HEK293 (cell line): ENCODE results near the gene B3GNT9.

Source experiments
- CTCF ChIA-PET: fragments of 350-600 bp; formaldehyde crosslinking; extraction: SDS; loops from one replicate; lab custom pipeline; 2021; ENCODE audit warnings: antibody characterized with exemption; lab: Yijun Ruan, JAX
- POLR2A ChIA-PET: fragments of 300-600 bp; formaldehyde crosslinking; extraction: SDS; loops from one replicate; lab custom pipeline; 2020; ENCODE audit warnings: antibody characterized with exemption, inconsistent platforms; lab: Yijun Ruan, JAX
- H3K27ac ChIP-seq: fragments of 200-500 bp; sonication (Bioruptor generic); 2 replicates; pipeline ENCODE4 v1.5.1; 2014; ENCODE audit warnings: low read depth, low read length, control low read depth, inconsistent platforms; ENCODE audit errors: extremely low read depth
- H3K36me3 ChIP-seq, 2 experiments: fragments of 200-500 bp in 1 of 2; sonication (Bioruptor generic) in 1 of 2; 1 replicate in 1 of 2; 2 replicates in 1 of 2; pipeline ENCODE4 v1.5.1; 2014 to 2017; ENCODE audit warnings: inconsistent platforms in 2 of 2, low read length in 2 of 2; ENCODE audit not compliant: control insufficient read depth in 2 of 2, insufficient read depth in 1 of 2
- H3K4me1 ChIP-seq: fragments of 200-500 bp; sonication (Bioruptor generic); 2 replicates; pipeline ENCODE4 v1.5.1; 2014; ENCODE audit warnings: mild to moderate bottlenecking, low read length, inconsistent platforms; ENCODE audit not compliant: control insufficient read depth, insufficient read depth
- H3K4me3 ChIP-seq: 2 replicates; pipeline ENCODE4 v1.5.1; 2011; ENCODE audit warnings: low read depth, mild to moderate bottlenecking, control low read depth, low read length, moderate library complexity
- H3K9me3 ChIP-seq: fragments of 200-500 bp; sonication (Bioruptor generic); 2 replicates; pipeline ENCODE4 v1.5.1; 2014; ENCODE audit warnings: low read depth, low read length, inconsistent platforms; ENCODE audit not compliant: control insufficient read depth, insufficient read depth
- HOXD13 ChIP-seq: sonication (generic); formaldehyde crosslinking; IDR thresholded peaks from 2 replicates; pipeline ENCODE4 v1.8.0; 2022; ENCODE audit warnings: missing genetic modification reagents, borderline replicate concordance
- ZBTB20 ChIP-seq: fragments of 450-650 bp; formaldehyde crosslinking; IDR thresholded peaks from 2 replicates; pipeline ENCODE4 v1.5.1; 2016; ENCODE audit warnings: missing biosample characterization, missing genetic modification characterization
- ZBTB48 ChIP-seq: fragments of 450-650 bp; formaldehyde crosslinking; IDR thresholded peaks from 2 replicates; pipeline ENCODE4 v1.5.1; 2016; ENCODE audit warnings: missing biosample characterization, missing genetic modification characterization
- ZNF175 ChIP-seq: fragments of 450-650 bp; formaldehyde crosslinking; IDR thresholded peaks from 2 replicates; pipeline ENCODE4 v1.5.1; 2016; ENCODE audit warnings: missing biosample characterization, missing genetic modification characterization
- ZNF341 ChIP-seq: fragments of 450-650 bp; formaldehyde crosslinking; IDR thresholded peaks from 2 replicates; pipeline ENCODE4; 2016; ENCODE audit warnings: low read depth, missing biosample characterization, missing genetic modification characterization
- ZNF404 ChIP-seq: fragments of 450-650 bp; formaldehyde crosslinking; IDR thresholded peaks from 2 replicates; pipeline ENCODE4 v1.5.1; 2017; ENCODE audit warnings: missing biosample characterization, missing genetic modification characterization
- ZNF560 ChIP-seq: fragments of 450-650 bp; formaldehyde crosslinking; IDR thresholded peaks from 2 replicates; pipeline ENCODE4 v1.5.1; 2017; ENCODE audit warnings: missing biosample characterization, missing genetic modification characterization, borderline replicate concordance
- ZNF561 ChIP-seq: fragments of 450-650 bp; IDR thresholded peaks from 2 replicates; pipeline ENCODE4 v1.5.1; 2018; ENCODE audit warnings: missing biosample characterization, missing genetic modification characterization, borderline replicate concordance
- ZNF610 ChIP-seq: fragments of 450-650 bp; formaldehyde crosslinking; IDR thresholded peaks from 2 replicates; pipeline ENCODE4 v1.5.1; 2016; ENCODE audit warnings: missing biosample characterization, missing genetic modification characterization, borderline replicate concordance
- ZSCAN16 ChIP-seq: fragments of 450-650 bp; formaldehyde crosslinking; IDR thresholded peaks from 2 replicates; pipeline ENCODE4 v1.5.1; 2016; ENCODE audit warnings: missing biosample characterization, missing genetic modification characterization
- ZSCAN23 ChIP-seq: fragments of 450-650 bp; formaldehyde crosslinking; IDR thresholded peaks from 2 replicates; pipeline ENCODE4 v1.5.1; 2016; ENCODE audit warnings: missing biosample characterization, missing genetic modification characterization
- TF ChIP-seq, protein P1 (sequence below): fragments of 450-650 bp; formaldehyde crosslinking; IDR thresholded peaks from 2 replicates; pipeline ENCODE4 v1.5.1; 2016; ENCODE audit warnings: missing biosample characterization, missing genetic modification characterization
- TF ChIP-seq, protein P2 (sequence below): fragments of 450-650 bp; formaldehyde crosslinking; optimal IDR thresholded peaks from 2 replicates; pipeline ENCODE3; 2016; ENCODE audit warnings: missing biosample characterization, mild to moderate bottlenecking, missing genetic modification characterization
- TF ChIP-seq, protein P3 (sequence below): fragments of 450-650 bp; formaldehyde crosslinking; IDR thresholded peaks from 2 replicates; pipeline ENCODE4 v1.5.1; 2016; ENCODE audit warnings: missing biosample characterization, missing genetic modification characterization
- TF ChIP-seq, protein P4 (sequence below): fragments of 450-650 bp; formaldehyde crosslinking; IDR thresholded peaks from 2 replicates; pipeline ENCODE4 v1.5.0; 2017; ENCODE audit warnings: missing biosample characterization, missing genetic modification characterization, borderline replicate concordance
- TF ChIP-seq, protein P5 (sequence below): fragments of 450-650 bp; formaldehyde crosslinking; IDR thresholded peaks from 2 replicates; pipeline ENCODE4 v1.5.1; 2016; ENCODE audit warnings: missing biosample characterization, missing genetic modification characterization
- TF ChIP-seq, protein P6 (sequence below): fragments of 450-650 bp; IDR thresholded peaks from 2 replicates; pipeline ENCODE4 v1.5.1; 2018; ENCODE audit warnings: missing biosample characterization, missing genetic modification characterization

Gene B3GNT9

DNA sequence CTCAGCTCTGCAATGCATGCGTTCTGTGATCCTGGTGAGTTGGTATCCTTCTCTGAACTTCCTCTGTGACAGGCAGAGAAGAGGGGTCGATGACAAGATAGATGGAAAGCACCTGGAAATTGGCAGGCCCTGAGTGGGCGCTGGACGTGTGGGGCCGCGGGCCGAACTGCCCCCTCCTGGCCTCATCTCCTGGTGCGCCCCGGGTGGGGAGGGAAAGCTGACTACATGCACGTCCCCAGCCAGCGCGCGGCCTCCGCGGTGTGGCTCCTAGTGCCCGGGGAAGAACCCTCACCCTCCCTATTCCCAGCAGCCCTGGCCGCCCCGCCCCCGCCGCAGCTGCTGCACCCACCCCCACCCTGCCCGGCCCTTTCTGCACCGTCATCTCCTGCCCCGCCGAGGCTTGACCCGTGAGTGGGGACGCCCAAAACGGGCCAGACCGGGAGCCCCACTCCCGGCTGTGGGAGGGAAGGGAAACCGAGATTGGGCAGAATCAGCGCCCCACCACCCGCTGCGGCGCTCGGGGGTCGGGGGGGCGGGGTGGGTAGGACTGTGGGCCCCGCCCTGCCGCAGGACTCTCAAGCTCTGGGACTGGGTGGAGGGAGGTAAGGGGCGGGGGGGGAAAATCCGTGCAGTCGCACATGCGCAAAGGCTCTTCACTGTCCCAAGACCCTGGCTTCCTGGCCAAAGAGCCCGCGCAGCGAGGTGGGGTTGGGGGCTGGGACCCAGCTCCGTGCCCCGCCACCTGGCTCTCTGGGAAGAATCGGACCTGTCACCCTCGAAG, 19.6 kb upstream of the B3GNT9 start, which contains the start of gene NOL3 (continued):
- TF ChIP-seq, protein P1, sequence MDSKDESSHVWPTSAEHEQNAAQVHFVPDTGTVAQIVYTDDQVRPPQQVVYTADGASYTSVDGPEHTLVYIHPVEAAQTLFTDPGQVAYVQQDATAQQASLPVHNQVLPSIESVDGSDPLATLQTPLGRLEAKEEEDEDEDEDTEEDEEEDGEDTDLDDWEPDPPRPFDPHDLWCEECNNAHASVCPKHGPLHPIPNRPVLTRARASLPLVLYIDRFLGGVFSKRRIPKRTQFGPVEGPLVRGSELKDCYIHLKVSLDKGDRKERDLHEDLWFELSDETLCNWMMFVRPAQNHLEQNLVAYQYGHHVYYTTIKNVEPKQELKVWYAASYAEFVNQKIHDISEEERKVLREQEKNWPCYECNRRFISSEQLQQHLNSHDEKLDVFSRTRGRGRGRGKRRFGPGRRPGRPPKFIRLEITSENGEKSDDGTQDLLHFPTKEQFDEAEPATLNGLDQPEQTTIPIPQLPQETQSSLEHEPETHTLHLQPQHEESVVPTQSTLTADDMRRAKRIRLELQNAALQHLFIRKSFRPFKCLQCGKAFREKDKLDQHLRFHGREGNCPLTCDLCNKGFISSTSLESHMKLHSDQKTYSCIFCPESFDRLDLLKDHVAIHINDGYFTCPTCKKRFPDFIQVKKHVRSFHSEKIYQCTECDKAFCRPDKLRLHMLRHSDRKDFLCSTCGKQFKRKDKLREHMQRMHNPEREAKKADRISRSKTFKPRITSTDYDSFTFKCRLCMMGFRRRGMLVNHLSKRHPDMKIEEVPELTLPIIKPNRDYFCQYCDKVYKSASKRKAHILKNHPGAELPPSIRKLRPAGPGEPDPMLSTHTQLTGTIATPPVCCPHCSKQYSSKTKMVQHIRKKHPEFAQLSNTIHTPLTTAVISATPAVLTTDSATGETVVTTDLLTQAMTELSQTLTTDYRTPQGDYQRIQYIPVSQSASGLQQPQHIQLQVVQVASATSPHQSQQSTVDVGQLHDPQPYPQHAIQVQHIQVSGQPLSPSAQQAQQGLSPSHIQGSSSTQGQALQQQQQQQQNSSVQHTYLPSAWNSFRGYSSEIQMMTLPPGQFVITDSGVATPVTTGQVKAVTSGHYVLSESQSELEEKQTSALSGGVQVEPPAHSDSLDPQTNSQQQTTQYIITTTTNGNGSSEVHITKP: peak; percentile 98
- TF ChIP-seq, protein P2, sequence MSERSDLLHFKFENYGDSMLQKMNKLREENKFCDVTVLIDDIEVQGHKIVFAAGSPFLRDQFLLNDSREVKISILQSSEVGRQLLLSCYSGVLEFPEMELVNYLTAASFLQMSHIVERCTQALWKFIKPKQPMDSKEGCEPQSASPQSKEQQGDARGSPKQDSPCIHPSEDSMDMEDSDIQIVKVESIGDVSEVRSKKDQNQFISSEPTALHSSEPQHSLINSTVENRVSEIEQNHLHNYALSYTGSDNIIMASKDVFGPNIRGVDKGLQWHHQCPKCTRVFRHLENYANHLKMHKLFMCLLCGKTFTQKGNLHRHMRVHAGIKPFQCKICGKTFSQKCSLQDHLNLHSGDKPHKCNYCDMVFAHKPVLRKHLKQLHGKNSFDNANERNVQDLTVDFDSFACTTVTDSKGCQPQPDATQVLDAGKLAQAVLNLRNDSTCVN: peak; percentile 53
- TF ChIP-seq ZNF404 (tag by site-specific recombination): no peak
- TF ChIP-seq ZNF560 (tag by site-specific recombination): no peak
- TF ChIP-seq ZNF561 (tag by site-specific recombination): no peak
- TF ChIP-seq ZBTB20 (tag by site-specific recombination): peak; percentile 72; the same call in 1 of the 2 replicates
- no peak for TF ChIP-seq ZNF610 (tag by site-specific recombination)
- TF ChIP-seq, protein P3, sequence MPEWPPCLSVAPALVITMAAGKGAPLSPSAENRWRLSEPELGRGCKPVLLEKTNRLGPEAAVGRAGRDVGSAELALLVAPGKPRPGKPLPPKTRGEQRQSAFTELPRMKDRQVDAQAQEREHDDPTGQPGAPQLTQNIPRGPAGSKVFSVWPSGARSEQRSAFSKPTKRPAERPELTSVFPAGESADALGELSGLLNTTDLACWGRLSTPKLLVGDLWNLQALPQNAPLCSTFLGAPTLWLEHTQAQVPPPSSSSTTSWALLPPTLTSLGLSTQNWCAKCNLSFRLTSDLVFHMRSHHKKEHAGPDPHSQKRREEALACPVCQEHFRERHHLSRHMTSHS (tag by site-specific recombination): no peak
- no peak for TF ChIP-seq HOXD13 (CRISPR knock-in tag)
- TF ChIP-seq, protein P4, sequence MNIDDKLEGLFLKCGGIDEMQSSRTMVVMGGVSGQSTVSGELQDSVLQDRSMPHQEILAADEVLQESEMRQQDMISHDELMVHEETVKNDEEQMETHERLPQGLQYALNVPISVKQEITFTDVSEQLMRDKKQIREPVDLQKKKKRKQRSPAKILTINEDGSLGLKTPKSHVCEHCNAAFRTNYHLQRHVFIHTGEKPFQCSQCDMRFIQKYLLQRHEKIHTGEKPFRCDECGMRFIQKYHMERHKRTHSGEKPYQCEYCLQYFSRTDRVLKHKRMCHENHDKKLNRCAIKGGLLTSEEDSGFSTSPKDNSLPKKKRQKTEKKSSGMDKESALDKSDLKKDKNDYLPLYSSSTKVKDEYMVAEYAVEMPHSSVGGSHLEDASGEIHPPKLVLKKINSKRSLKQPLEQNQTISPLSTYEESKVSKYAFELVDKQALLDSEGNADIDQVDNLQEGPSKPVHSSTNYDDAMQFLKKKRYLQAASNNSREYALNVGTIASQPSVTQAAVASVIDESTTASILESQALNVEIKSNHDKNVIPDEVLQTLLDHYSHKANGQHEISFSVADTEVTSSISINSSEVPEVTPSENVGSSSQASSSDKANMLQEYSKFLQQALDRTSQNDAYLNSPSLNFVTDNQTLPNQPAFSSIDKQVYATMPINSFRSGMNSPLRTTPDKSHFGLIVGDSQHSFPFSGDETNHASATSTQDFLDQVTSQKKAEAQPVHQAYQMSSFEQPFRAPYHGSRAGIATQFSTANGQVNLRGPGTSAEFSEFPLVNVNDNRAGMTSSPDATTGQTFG (tag by site-specific recombination): no peak
- TF ChIP-seq, all 188 proteins: peak for 17

DNA sequence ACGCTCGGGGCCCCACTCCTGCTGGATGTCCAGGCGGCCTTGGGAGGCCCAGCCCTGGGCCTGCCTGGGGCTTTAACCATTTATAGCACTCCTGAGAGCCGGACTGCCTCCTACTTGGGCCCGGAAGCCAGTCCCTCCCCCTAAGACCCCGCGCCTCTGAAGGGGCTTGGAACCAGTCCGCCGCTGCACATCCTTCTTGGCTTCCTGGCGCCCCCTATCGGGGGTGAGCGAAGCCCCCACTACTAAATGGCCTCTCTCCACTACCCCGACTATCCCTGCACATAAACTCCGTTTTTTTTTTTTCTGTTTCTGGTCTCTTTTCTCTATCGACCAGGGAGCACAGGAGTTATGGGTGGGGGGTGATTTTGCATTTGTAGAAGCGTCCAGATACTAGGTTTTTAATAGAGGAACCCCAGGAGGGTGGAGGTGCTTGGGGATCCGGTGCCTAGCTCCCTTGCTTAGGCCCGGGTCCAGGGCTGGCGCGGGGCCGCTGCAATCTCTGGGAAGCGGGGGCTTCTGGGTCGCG, 18.9 kb upstream of the B3GNT9 start:
- H3K4me3 ChIP-seq: peak overlapping the region; percentile 34
- peak overlapping the region; percentile 59; the same call in 1 of the 2 replicates for H3K27ac ChIP-seq
- H3K9me3 ChIP-seq: no peaks in the 10 kb centered on the region
- ChIA-PET CTCF (interaction anchor here (0.9 to 2.3 kb wide), 12 partner anchors 9 to 299 kb away, joined by 3 to 11 read pairs (median 4); partner anchors contain the start of genes CES3, FBXL8, MATCAP1 and TRADD), POLR2A (interaction anchor here (1.7 kb wide), 1 partner anchor 14 kb away, joined by 5 read pairs; no protein-coding TSS in a partner anchor)
- H3K36me3 ChIP-seq: no peaks in the 10 kb centered on the region
- H3K4me1 ChIP-seq: peaks cover 9% of the 10 kb centered on the region
- no peak for TF ChIP-seq ZNF341
- TF ChIP-seq ZBTB48 (tag by site-specific recombination): peak; percentile 44; the same call in 1 of the 2 replicates
- TF ChIP-seq, protein P5, sequence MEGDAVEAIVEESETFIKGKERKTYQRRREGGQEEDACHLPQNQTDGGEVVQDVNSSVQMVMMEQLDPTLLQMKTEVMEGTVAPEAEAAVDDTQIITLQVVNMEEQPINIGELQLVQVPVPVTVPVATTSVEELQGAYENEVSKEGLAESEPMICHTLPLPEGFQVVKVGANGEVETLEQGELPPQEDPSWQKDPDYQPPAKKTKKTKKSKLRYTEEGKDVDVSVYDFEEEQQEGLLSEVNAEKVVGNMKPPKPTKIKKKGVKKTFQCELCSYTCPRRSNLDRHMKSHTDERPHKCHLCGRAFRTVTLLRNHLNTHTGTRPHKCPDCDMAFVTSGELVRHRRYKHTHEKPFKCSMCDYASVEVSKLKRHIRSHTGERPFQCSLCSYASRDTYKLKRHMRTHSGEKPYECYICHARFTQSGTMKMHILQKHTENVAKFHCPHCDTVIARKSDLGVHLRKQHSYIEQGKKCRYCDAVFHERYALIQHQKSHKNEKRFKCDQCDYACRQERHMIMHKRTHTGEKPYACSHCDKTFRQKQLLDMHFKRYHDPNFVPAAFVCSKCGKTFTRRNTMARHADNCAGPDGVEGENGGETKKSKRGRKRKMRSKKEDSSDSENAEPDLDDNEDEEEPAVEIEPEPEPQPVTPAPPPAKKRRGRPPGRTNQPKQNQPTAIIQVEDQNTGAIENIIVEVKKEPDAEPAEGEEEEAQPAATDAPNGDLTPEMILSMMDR (tag by site-specific recombination): no peak
- TF ChIP-seq ZSCAN23 (tag by site-specific recombination): no peak
- TF ChIP-seq ZSCAN16: no peak
- TF ChIP-seq, protein P6, sequence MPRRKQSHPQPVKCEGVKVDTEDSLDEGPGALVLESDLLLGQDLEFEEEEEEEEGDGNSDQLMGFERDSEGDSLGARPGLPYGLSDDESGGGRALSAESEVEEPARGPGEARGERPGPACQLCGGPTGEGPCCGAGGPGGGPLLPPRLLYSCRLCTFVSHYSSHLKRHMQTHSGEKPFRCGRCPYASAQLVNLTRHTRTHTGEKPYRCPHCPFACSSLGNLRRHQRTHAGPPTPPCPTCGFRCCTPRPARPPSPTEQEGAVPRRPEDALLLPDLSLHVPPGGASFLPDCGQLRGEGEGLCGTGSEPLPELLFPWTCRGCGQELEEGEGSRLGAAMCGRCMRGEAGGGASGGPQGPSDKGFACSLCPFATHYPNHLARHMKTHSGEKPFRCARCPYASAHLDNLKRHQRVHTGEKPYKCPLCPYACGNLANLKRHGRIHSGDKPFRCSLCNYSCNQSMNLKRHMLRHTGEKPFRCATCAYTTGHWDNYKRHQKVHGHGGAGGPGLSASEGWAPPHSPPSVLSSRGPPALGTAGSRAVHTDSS (tag by site-specific recombination): no peak
- TF ChIP-seq ZNF175 (tag by site-specific recombination): no peak
